ENCODE measurements around the gene COMMD2.
A peak's percentile ranks its signal among the peaks of the same experiment; 100 is the strongest.

COMMD2 gene

GRCh38 chr3:149702691-149703441 lies 49.4 kb downstream of the COMMD2 start:
- DNase-seq (ENCODE audit: low spot score): peak; percentile 23

GRCh38 chr3:149701977-149702350 lies 50.3 kb downstream of the COMMD2 start:
- DNase-seq (ENCODE audit: low spot score): no peak

- DNase-seq (ENCODE audit: low spot score): no peak
These were observed 50.9 kb downstream of the COMMD2 start for GRCh38 chr3:149701206-149701976.

All from COLO829 (cell line).